ENCODE data around the gene NDFIP2. TPM values are rescaled to one million over a fixed set of nuclear protein-coding genes. Genes with fewer than 3 reads are reported as not detected.

NDFIP2 gene
- total RNA-seq (10 to 100 TPM; 27.9 to 42.7 (median 34.0) TPM), polyA plus RNA-seq (10 to 100 TPM in 1 of 2 donors, 1 to 10 TPM in 1; 9.9 to 16.9 TPM)
- long read RNA-seq, donor 1, full-length matches to known transcripts, result 71 of 87 reads
- long read RNA-seq, donor 1, partial matches to known transcripts, result 6 of 87 reads
- long read RNA-seq, donor 1, other reads (novel, unspliced or antisense), result 10 of 87 reads
- long read RNA-seq, donor 2, full-length matches to known transcripts, result 80 of 87 reads
- long read RNA-seq, donor 2, partial matches to known transcripts, result 2 of 87 reads
- long read RNA-seq, donor 2, other reads (novel, unspliced or antisense), result 5 of 87 reads
- long read RNA-seq, donor 3, full-length matches to known transcripts, result 160 of 195 reads
- long read RNA-seq, donor 3, partial matches to known transcripts, result 11 of 195 reads
- long read RNA-seq, donor 3, other reads (novel, unspliced or antisense), result 24 of 195 reads

- Histone ChIP-seq H3K27ac (peak within 1 kb of the TSS in 9 of 10 donors; percentile 71 to 87 (median 80)), H3K27me3 (peaks cover 0 to 58% (median 0%) of the 10 kb centered on the region in 7 donors), H3K4me3 (peak within 1 kb of the TSS; percentile 67 to 94 (median 80)), H3K4me1 (peaks cover 0 to 42% (median 20%) of the 10 kb centered on the region in 9 donors), H3K9me3 (no peaks in the 10 kb centered on the region), H3K36me3 (no peaks in the 10 kb centered on the region)
- peak; percentile 83 to 91 for DNase-seq
- intact Hi-C loops (cut with DNase I), result loop anchor here in 5 of 10 donors (5.0 kb wide), 4 partner anchors 46 to 56 kb away; no protein-coding TSS in a partner anchor
- WGBS, 2 donors, result 0 to 1% methylated on average over 74 of the region's 74 CpGs
- peak in 1 of 9 donors; percentile 13 for TF ChIP-seq CTCF (IDR thresholded peaks at IDR 0.05)
- ATAC-seq, result peak; percentile 94 to 96 (median 95)
Measured at GRCh38 chr13:79480954-79481684, at the start of gene NDFIP2. TSS of gene NDFIP2 (plus strand) at chr13:79481155. CDS start at chr13:79481204, 49 bp downstream.

DNA sequence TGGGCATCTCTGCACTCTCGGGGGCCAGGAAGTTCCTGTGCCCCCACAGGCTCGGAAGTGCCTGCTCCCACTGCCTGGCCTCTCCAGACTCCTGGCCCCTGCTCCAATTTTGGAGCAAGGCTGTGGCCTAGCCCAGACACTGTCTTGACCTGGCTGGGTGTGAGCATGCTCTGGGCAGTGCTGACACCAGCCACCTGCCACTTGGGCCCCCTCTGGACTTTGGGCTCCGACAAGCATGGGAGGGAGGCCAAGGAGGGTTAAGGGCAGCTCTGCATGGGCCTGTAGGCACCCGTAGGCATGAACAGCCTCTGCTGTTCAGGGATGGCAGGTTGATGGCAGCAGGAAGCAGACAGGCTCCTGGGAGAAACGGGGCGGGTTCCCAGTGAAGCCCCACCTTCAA lies 48.9 kb upstream of the NDFIP2 start:
- no peaks in the 10 kb centered on the region for H3K27me3 ChIP-seq
- WGBS, 2 donors, result 85 to 92% methylated on average over 6 of the region's 6 CpGs
- ATAC-seq, result peak in 1 of 8 donors; percentile 47

DNA sequence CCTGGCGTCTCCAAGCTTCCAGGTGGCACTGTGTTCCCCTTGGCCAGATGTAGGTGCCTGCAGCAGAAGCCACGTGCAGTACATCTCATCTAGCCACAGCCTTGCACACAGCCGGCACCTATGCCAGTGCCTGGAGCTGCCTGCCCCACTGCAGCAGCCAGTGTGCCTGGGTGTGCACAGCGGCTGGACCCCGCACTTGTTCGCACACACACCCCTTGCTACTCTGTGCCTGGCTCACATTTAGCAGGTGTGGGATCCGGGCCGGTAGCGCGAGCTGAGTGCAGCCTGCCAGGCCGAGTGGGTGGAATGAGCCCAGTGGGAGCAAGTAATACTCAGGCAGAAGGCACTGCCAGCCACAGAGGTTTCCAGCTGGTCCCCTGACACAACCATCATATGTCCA lies 48.0 kb upstream of the NDFIP2 start:
- no peak for TF ChIP-seq CTCF (IDR thresholded peaks at IDR 0.05)
- intact Hi-C loops (cut with DNase I), result no loop called here

More for the DNA sequence above, 48.9 kb upstream of the NDFIP2 start:
- H3K4me3 ChIP-seq, result no peak overlapping the region
- peaks cover 0 to 7% (median 0%) of the 10 kb centered on the region in 9 donors for H3K4me1 ChIP-seq
- no peaks in the 10 kb centered on the region for H3K9me3 ChIP-seq
- intact Hi-C loops (cut with DNase I), result no loop called here
- DNase-seq, result no peak
- H3K27ac ChIP-seq, result no peak overlapping the region
- no peaks in the 10 kb centered on the region for H3K36me3 ChIP-seq
- no peak for TF ChIP-seq CTCF (IDR thresholded peaks at IDR 0.05)

DNA sequence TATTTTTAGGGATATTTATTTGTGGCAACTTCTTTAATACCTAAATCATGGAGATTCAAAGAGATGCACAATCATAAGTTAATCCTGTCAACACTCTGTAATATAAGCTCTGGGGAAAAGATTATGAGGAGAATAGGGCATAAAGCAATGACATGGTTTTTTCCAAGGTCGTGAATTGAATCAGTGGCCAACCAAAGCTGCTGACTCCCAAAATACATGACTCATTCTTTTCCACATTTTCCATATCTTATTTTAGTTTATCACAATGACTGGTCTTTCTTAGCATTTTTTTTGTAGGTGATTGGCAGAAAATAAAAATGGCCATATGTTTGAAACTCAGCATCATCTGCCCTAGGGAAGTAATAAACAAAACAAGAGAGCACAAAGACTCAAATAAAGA lies 46.4 kb upstream of the NDFIP2 start:
- ATAC-seq (no peak), DNase-seq (no peak)
- H3K36me3 ChIP-seq, result no peaks in the 10 kb centered on the region
- H3K27ac ChIP-seq, result no peak overlapping the region
- no peak overlapping the region for H3K4me3 ChIP-seq
- WGBS, 2 donors, result 44 to 57% methylated on average over 1 of the region's 1 CpG
- no peaks in the 10 kb centered on the region for H3K27me3 ChIP-seq
- no peak for TF ChIP-seq CTCF (IDR thresholded peaks at IDR 0.05)
- H3K9me3 ChIP-seq, result no peaks in the 10 kb centered on the region
- intact Hi-C loops (cut with DNase I), result no loop called here
- H3K4me1 ChIP-seq, result peaks cover 0 to 7% (median 0%) of the 10 kb centered on the region in 9 donors

More for the DNA sequence above, 48.0 kb upstream of the NDFIP2 start:
- Histone ChIP-seq H3K27me3 (no peaks in the 10 kb centered on the region), H3K4me3 (no peak overlapping the region), H3K27ac (no peak overlapping the region), H3K4me1 (peaks cover 0 to 7% (median 0%) of the 10 kb centered on the region in 9 donors), H3K9me3 (no peaks in the 10 kb centered on the region), H3K36me3 (no peaks in the 10 kb centered on the region)
- 97 to 98% methylated on average over 11 of the region's 11 CpGs for WGBS, 2 donors
- peak in 1 of 8 donors; percentile 38 for ATAC-seq
- no peak for DNase-seq
